Effector memory CD4-positive, alpha-beta T cell (primary cell): ENCODE data around the gene PLXDC2.
"Not testable (repeated sequence)": the region's sequence is repeated elsewhere in the genome, so short reads cannot be mapped to it uniquely, and the experiment has no call there.

Experiments
- DNase-seq, 3 donors: peaks; one replicate each; pipeline ENCODE4 v3.0.0-alpha.2; 2020
- H3K27ac ChIP-seq: 2 replicates; pipeline ENCODE4 v1.7.0; 2013; ENCODE audit warnings: mild to moderate bottlenecking, low read length, moderate library complexity; ENCODE audit not compliant: insufficient read depth, poor library complexity, severe bottlenecking
- H3K27me3 ChIP-seq: replicated peaks from 2 replicates; pipeline ENCODE4 v1.7.0; 2013; ENCODE audit warnings: mild to moderate bottlenecking, low read length; ENCODE audit not compliant: insufficient read depth, control insufficient read depth, poor library complexity, severe bottlenecking
- H3K36me3 ChIP-seq: 2 replicates; pipeline ENCODE4 v1.7.0; 2013; ENCODE audit warnings: mild to moderate bottlenecking, low read length, moderate library complexity; ENCODE audit not compliant: control insufficient read depth, insufficient read depth
- H3K4me1 ChIP-seq: 2 replicates; pipeline ENCODE4 v1.7.0; 2013; ENCODE audit warnings: low read length, mild to moderate bottlenecking; ENCODE audit not compliant: control insufficient read depth, insufficient read depth, poor library complexity, severe bottlenecking
- H3K4me3 ChIP-seq: 2 replicates; pipeline ENCODE4 v1.7.0; 2013; ENCODE audit warnings: low read length, low read depth, mild to moderate bottlenecking; ENCODE audit not compliant: insufficient read depth, poor library complexity, severe bottlenecking
- H3K9me3 ChIP-seq: 2 replicates; pipeline ENCODE4 v1.7.0; 2013; ENCODE audit warnings: mild to moderate bottlenecking, low read length, moderate library complexity; ENCODE audit not compliant: control insufficient read depth

Gene PLXDC2

DNA sequence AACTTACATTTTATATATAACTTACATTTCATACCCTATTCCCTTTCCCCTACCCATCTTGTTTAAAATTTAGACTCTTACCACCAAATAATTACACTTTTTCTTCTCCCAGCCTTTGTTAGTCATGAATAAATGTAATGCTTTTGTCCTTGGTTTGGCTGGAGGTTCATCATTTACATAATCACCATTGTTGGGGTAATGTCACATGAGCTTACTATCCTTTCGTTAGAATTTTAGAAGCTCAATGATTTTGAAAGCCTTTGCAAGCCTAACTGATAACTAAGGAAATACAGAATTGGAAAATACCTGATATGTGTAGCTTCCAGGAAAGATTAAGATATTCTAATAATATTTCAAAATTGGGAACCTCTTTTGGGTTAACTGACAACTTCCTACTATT, 171.7 kb downstream of the PLXDC2 start:
- DNase-seq, result no peak
- H3K4me3 ChIP-seq, result no peak overlapping the region
- H3K27me3 ChIP-seq, result no peaks in the 10 kb centered on the region
- no peaks in the 10 kb centered on the region for H3K9me3 ChIP-seq
- no peaks in the 10 kb centered on the region for H3K36me3 ChIP-seq
- H3K4me1 ChIP-seq, result no peaks in the 10 kb centered on the region
- no peak overlapping the region for H3K27ac ChIP-seq

DNA sequence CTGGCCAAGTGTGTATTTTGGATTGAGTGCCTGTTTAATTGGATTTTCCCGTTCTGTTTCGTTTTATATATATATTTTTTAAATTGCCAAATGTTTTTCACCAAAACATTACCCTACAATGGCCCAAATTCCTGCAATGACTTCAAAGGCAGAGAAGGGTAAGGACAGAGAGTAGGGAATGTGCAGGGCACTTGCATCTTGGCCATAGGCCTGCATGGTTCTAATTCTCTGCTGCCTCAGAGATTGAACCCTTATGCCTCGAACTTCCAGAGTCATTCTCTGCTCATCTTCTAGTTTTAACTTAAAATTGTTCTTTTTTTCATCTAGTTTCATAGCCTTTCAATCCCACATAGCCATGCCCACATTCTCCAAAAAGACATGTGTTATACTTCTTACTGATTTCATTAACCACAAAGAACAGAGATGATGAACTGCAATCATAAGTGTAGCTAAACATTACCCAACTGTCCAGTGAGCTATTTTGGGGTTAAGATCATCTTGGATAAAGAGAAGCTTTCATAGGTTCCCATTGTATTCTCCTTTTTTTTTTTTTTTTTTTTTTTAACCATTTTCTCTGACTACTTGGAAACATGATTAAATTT, 177.6 kb downstream of the PLXDC2 start:
- Histone ChIP-seq H3K27ac (no peak overlapping the region), H3K4me3 (no peak overlapping the region), H3K36me3 (no peaks in the 10 kb centered on the region), H3K4me1 (no peaks in the 10 kb centered on the region), H3K27me3 (no peaks in the 10 kb centered on the region), H3K9me3 (no peaks in the 10 kb centered on the region)
- no peak for DNase-seq

DNA sequence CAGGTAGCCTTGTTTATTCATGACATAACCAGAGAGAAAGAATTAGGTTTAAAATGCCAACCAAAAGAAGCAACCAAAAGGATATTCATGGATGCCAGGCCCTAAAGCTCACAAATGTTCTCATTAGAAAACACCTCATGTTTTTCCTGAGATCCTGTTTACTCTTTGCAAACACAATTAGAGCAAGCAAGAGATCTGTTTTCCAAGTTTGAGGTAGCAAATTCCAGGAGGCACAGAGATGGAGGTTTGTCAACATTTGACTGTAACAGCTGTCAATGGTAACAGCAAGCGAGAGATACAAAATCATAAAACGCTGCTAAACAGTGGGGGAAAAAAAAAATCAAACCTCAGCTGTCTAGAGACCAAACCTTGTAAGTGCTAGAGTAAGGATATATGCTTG, 182.2 kb downstream of the PLXDC2 start:
- H3K27me3 ChIP-seq, result no peaks in the 10 kb centered on the region
- DNase-seq, result no peak
- H3K4me1 ChIP-seq, result no peaks in the 10 kb centered on the region
- H3K9me3 ChIP-seq, result no peaks in the 10 kb centered on the region
- no peaks in the 10 kb centered on the region for H3K36me3 ChIP-seq
- no peak overlapping the region for H3K27ac ChIP-seq
- H3K4me3 ChIP-seq, result no peak overlapping the region

DNA sequence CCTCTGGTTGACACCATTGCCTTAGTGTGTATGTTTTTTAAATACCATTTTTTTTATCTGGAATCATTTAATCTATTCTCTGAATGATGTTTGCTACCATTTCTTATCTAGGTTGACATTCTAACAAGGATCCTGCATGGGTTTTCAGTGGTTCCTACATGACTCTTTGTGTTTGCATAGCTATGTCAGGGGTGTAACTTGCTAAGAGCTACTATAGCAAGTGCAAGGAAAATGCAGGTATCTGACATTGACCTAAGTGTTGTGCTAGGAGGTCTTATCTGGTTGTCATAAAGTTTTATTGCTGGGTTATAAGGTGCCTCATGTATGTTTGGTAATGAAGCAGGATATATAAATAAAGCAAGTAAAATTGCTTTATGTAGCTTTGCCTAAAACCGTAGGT, 183.2 kb downstream of the PLXDC2 start:
- H3K36me3 ChIP-seq, result no peaks in the 10 kb centered on the region
- DNase-seq, result no peak
- no peaks in the 10 kb centered on the region for H3K4me1 ChIP-seq
- no peak overlapping the region for H3K27ac ChIP-seq
- H3K9me3 ChIP-seq, result no peaks in the 10 kb centered on the region
- H3K4me3 ChIP-seq, result no peak overlapping the region
- H3K27me3 ChIP-seq, result no peaks in the 10 kb centered on the region

DNA sequence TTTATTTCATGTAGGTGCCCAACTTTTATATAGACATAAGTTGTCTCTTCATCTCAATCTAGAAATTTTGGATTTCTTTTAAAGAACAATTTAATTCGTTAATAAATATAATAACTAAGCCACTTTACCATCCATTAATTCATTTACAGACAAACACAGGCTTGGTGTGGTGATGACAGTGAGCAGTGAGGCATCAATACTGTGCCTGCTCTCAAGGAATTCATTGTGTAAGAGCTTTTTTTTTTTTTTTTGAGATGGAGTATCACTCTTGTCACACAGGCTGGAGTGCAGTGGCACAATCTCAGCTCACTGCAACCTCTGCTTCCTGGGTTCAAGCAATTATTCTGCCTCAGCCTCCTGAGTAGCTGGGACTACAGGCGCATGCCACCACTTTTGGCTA, 185.8 kb downstream of the PLXDC2 start:
- not testable (repeated sequence) for H3K9me3 ChIP-seq, H3K4me3 ChIP-seq, DNase-seq, H3K36me3 ChIP-seq, H3K27ac ChIP-seq, H3K4me1 ChIP-seq, H3K27me3 ChIP-seq

DNA sequence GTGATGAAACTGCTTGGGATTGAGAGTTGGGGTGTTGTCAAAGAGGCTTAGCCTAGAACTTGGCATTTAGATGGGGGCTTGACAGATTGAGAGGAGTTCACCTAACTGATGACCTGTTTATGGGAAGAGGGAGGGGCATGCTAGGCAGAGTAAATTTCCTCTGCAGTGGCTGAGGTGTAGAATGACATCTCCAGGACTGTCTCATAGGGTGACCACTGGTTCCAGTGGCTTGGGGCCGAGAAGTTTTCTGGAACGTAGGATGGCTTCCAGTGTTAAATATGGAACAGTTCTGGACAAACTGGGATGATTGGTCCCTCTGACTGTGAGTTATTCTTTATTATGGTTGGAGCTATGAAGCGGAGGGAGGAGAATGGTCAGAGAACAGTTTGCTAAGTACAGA, 186.4 kb downstream of the PLXDC2 start:
- H3K27me3 ChIP-seq, result no peaks in the 10 kb centered on the region
- DNase-seq, result no peak
- H3K9me3 ChIP-seq, result no peaks in the 10 kb centered on the region
- no peaks in the 10 kb centered on the region for H3K36me3 ChIP-seq
- H3K4me3 ChIP-seq, result no peak overlapping the region
- no peaks in the 10 kb centered on the region for H3K4me1 ChIP-seq
- no peak overlapping the region for H3K27ac ChIP-seq

DNA sequence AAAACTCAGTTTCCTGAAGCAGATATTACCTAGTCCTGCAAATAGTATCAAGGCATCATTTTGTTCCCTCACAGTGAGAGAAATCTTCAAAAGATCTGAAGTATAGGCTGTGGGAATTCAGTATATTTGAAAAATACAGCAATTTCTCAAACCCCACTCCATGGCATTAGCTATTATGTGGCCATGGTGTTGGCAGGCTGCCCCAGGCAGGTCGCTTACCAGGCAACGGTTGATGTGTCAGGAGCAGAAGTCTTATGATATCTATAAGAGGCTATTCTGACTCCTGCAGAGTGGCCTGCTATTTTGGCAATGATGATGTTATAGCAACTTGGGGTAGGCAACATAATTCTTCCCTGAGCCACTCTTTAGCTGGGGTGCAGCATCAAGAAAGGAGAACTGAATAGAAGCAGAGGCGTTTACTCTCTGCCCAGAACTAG, 187.9 kb downstream of the PLXDC2 start:
- DNase-seq, result no peak
- Histone ChIP-seq H3K27me3 (no peaks in the 10 kb centered on the region), H3K4me3 (no peak overlapping the region), H3K36me3 (no peaks in the 10 kb centered on the region), H3K4me1 (no peaks in the 10 kb centered on the region), H3K9me3 (no peaks in the 10 kb centered on the region), H3K27ac (no peak overlapping the region)

DNA sequence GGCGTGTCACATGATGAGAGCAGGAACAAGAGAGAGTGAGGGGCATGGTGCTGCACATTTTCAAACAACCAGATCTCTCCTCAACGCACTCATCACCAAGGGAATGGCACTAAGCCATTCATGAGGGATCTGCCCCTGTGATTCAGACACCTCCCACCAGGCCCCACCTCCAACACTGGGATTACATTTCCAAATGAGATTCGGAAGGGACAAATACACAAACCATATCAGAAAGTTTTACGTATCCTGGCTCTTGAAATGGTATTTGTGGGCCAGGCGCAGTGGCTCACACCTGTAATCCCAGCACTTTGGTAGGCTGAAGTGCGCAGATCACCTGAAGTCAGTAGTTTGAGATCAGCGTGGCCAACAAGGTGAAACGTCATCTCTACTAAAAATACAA, 189.4 kb downstream of the PLXDC2 start:
- no peak overlapping the region for H3K27ac ChIP-seq
- H3K4me1 ChIP-seq, result no peaks in the 10 kb centered on the region
- no peak overlapping the region for H3K4me3 ChIP-seq

DNA sequence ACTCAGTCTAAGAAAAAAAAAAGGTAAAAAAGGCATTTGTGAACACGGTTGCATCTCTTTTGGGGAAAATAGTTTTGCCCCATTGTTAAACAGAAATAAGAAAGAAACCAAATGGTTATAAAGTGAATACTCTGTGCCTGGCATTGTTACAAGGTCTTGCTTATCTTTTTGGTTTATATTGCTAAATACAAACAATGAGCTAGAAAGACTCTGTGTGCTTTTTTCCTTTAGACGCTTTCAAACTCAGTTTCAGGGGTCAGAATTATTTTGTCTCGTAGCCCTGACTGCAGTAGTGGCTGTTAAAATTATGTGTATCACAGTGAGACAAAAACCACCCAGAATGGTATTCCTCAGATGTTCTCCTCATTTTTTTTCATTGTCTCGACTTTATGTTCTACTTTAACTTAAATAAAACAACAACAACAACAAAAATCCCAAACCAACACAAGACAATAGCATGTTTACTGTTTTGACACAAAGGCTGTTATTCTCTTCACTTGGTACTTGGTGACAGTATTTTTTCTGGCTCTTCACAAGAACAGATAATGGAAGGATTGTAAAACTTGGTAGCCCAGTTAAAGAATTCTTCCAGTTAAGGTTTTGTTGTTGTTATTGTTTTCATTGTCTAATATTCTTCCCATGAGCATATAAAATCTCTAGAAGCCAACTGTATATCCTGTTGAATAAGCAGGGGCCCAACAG, 190.1 kb downstream of the PLXDC2 start:
- Histone ChIP-seq H3K4me1 (no peaks in the 10 kb centered on the region), H3K27me3 (no peaks in the 10 kb centered on the region), H3K4me3 (no peak overlapping the region), H3K9me3 (no peaks in the 10 kb centered on the region), H3K27ac (no peak overlapping the region), H3K36me3 (no peaks in the 10 kb centered on the region)
- DNase-seq, result no peak

More for the DNA sequence above, 189.4 kb downstream of the PLXDC2 start:
- no peak for DNase-seq
- H3K36me3 ChIP-seq, result no peaks in the 10 kb centered on the region
- no peaks in the 10 kb centered on the region for H3K9me3 ChIP-seq
- no peaks in the 10 kb centered on the region for H3K27me3 ChIP-seq

DNA sequence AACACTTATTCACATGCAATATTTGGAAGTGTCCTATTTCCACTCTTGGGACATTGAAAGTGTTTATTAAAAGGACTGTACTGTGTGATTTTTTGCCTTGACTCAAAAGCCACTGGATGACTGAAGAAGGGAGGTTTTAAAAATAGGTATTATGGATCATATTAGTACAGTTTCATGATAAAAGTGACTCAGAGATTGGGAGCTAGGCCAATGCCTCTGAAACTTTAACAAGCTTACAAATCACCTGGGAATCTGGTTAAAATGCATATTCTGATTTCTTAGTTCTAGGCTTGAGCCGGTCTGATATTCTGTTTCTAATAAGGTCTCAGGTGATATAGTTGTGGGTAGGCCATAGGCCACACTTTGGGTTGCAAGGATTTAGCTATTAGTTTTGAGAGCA, 191.2 kb downstream of the PLXDC2 start:
- DNase-seq, result no peak
- Histone ChIP-seq H3K27me3 (no peaks in the 10 kb centered on the region), H3K4me3 (no peak overlapping the region), H3K27ac (no peak overlapping the region), H3K36me3 (no peaks in the 10 kb centered on the region), H3K4me1 (no peaks in the 10 kb centered on the region), H3K9me3 (no peaks in the 10 kb centered on the region)
